Stimulated activated CD4-positive, alpha-beta T cell treated with anti-CD3 and anti-CD28 coated beads, Interleukin-4, amount 100 ng/mL, for 24 hours (primary cell): ENCODE data around the gene CDH18.

Experiments
- DNase-seq: peaks from one replicate; pipeline ENCODE4 v3.0.0-alpha.2; 2020

CDH18 gene, protein sequence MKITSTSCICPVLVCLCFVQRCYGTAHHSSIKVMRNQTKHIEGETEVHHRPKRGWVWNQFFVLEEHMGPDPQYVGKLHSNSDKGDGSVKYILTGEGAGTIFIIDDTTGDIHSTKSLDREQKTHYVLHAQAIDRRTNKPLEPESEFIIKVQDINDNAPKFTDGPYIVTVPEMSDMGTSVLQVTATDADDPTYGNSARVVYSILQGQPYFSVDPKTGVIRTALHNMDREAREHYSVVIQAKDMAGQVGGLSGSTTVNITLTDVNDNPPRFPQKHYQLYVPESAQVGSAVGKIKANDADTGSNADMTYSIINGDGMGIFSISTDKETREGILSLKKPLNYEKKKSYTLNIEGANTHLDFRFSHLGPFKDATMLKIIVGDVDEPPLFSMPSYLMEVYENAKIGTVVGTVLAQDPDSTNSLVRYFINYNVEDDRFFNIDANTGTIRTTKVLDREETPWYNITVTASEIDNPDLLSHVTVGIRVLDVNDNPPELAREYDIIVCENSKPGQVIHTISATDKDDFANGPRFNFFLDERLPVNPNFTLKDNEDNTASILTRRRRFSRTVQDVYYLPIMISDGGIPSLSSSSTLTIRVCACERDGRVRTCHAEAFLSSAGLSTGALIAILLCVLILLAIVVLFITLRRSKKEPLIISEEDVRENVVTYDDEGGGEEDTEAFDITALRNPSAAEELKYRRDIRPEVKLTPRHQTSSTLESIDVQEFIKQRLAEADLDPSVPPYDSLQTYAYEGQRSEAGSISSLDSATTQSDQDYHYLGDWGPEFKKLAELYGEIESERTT

GRCh38 chr5:19987612-19988361 lies at the start of gene CDH18:
TSS of gene CDH18 (minus strand) at chr5:19988200. CDS start at chr5:19838986, 149,214 bp downstream.
- no peak for DNase-seq

GRCh38 chr5:20034717-20035116 lies 46.7 kb upstream of the CDH18 start:
- no peak for DNase-seq

DNA sequence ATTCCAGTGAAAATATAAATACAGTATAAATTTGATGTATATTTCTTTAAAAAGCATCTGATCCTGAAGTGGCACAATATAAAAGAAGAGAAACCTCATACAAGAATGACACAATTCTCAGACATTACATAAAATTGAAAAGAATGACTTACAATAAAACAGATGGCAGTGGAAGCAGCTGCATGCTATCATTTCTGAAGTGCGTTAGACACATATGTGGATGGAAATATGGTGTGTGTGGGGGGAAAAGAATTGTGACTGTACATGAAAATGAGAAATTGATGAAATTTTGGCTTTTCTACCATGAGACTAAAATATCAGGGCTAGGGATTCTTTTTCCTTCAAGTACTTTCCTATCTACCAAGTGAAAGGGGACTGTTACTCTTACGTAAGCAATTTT lies 45.9 kb upstream of the CDH18 start:
- DNase-seq, result no peak

DNA sequence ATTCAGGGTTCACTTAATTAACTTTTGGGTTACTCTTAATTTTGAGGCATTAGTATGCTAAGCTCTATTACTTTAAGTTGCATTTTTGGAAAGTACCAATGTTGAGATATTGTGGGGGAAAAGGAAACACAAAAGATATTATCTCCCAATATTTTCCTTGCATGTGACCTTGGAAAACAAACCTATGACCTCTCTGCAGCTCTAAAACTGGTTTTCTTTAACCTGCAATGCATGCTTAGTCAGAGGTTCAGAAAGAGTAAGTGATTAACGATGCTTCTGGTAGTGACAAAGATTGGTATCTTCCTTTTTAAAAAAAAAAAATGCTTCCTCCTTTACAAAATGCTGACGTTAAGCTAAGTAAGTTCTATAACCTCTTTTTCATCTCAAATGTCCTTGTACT lies 44.9 kb upstream of the CDH18 start:
- no peak for DNase-seq

- DNase-seq, result no peak
Observed at GRCh38 chr5:20030125-20030524, 42.1 kb upstream of the CDH18 start.

GRCh38 chr5:20029266-20029665 lies 41.3 kb upstream of the CDH18 start:
- DNase-seq, result no peak

- DNase-seq, result no peak
Observed at GRCh38 chr5:20028506-20028905, 40.5 kb upstream of the CDH18 start.

DNA sequence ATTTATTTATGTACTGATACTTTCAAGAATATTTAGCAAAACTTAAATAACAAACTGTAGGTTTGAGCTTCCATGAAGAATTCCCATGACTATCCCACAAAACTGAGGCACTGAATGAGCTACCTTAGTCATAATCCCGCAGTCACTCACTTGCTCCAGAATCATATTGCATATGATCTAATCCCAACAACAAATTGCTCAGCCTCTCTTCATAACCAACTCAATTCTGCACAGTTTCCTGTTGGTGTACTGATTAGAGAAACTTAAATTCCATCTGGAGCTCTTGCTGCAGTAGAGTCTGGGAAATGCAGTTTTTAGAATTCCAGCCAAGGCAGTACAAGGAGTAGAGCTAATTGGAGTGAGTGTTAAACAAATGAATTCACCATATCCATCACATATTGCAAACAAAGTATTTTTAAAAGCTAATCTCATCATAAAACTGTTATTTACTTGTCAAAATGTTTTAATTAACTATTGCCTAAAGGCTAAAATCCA lies 35.7 kb upstream of the CDH18 start:
- DNase-seq, result no peak

- DNase-seq, result no peak
Observed at GRCh38 chr5:20020247-20020646, 32.2 kb upstream of the CDH18 start.

GRCh38 chr5:20017021-20017420 lies 29.0 kb upstream of the CDH18 start:
- no peak for DNase-seq

- no peak for DNase-seq
Observed at GRCh38 chr5:20000416-20000815, 12.4 kb upstream of the CDH18 start.

GRCh38 chr5:19988457-19988856 lies 457 bp upstream of the CDH18 start:
- no peak for DNase-seq

DNA sequence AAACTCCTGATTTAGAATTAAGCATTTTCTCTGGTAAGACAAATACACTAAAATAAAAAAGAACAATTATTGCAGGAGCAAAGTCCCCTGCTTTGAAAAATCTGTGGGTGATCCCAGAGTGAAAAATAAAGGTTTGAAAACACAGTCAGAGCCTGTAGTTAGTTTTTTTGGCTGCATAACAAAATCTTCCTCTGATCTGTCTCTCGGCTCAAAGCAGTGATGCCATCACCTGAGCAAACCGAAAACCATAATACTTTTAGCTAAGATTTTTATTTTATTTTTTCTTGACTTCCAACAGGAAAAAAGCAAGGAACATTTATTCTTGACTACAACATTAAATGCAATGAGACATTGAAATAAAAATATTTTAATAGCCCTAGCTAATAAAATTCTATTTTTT lies 1.2 kb downstream of the CDH18 start:
- DNase-seq, result no peak

DNA sequence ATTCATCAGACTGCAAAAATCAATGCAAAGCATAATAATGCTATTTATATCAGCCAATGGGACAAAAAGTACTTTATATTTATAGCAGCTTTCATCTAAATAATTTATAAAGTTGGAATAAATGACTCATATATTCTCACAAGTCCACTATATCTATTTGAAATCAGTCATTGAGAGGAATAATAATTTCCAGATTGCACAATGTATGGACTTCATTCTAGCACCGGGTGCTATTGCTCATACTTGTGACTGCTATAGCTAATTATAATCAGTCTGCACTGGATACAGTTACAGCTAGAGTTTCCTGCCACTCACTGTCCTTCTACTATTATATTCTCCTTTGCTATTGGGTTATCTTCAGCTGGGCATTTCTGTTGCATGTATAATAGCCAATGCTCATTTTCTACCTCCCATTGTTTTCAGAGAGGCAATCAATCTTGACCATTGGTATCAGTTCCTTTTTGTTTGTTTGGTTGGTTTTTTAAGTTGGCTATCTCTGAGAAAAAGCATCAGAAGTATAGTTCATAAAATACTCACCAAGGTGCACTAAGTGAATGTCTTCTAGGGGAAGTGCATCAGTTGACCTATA lies 1.9 kb downstream of the CDH18 start:
- no peak for DNase-seq

GRCh38 chr5:19978476-19978875 lies 9.5 kb downstream of the CDH18 start:
- DNase-seq, result no peak

GRCh38 chr5:19977099-19977498 lies 10.9 kb downstream of the CDH18 start:
- DNase-seq, result no peak

DNA sequence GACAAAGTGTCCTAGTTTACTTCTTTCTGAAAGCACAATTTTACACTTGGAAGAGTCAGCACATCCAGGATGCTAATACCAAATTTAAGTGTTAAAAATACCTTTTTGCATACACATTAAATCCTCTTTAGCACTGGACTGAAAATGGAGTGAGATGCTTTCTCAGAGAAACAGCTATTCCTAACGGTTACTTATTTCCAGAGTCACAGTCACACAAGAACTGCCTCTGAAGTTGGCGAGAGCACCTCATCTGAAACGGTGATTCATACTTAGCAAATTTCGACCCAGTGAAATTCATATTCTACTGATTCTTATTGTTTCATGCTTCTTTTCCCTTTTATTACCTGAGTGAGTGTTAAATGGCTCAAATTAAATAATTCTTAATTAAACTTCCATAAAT lies 12.2 kb downstream of the CDH18 start:
- no peak for DNase-seq

GRCh38 chr5:19960451-19960850 lies 27.5 kb downstream of the CDH18 start:
- no peak for DNase-seq

DNA sequence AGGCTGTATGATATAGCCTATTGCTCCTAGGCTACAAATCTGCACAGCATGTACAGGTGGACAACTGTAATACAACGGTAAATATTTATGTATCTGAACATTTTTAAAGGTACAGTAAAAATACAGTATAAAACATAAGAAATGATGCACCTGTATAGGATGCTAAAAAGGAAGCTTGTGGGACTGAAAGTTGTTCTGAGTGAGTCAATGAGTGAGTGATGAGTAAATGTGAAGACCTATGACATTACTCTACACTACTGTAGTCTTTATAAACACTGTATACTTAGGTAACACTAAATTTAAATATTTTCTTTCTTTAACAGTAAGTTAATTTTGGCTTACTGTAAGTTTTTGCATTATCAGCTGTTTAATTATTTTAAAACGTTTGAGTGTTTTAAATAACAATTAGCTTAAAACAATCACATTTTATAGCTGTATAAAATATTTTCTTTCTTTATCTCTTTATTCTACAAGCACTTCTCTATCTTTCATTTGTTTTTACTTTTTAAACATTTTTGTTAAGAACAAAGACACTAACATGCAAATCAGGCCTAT lies 28.1 kb downstream of the CDH18 start:
- no peak for DNase-seq

DNA sequence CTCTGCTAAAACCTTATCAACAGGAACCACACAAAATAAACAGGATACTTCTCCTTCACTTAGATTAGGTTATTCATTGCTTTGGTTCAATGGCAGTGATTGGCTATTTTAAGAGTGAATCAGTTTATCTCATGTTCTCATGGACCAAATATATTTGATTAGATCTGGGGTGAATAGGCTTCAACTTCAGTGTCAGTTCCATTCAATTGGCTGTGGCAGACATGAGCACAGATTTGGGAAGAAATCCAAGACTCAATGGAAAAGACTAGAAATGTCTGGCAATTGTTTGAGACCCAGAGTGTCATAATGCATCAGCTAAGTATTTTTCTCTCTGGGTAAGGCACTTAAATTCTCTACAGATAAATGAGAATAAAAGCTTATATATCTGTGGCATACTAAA lies 37.1 kb downstream of the CDH18 start:
- DNase-seq, result no peak

GRCh38 chr5:19940192-19940591 lies 47.8 kb downstream of the CDH18 start:
- no peak for DNase-seq

- DNase-seq, result no peak
Observed at GRCh38 chr5:19930451-19930850, 57.5 kb downstream of the CDH18 start.
